LHCN-M2 (cell line): ENCODE data around the gene NXN. TPM values are rescaled to one million over a fixed set of nuclear protein-coding genes. Genes with fewer than 3 reads are reported as not detected.
"Not testable (repeated sequence)": the region's sequence is repeated elsewhere in the genome, so short reads cannot be mapped to it uniquely, and the experiment has no call there.

Source experiments
- DNase-seq: peaks from one replicate; pipeline ENCODE4 v3.0.0-alpha.2; 2012; ENCODE audit warnings: low read depth
- total RNA-seq: library from RNA; depleted of rRNA; stranded (reverse); fragments of >200 nt; gene quantifications from 2 replicates; pipeline ENCODE4 v1.2.3, GENCODE V29; 2014; rRNA removed

NXN gene
- total RNA-seq, 1 experiment from 2014 or later, result 12.9 TPM

GRCh38 chr17:778096-778495, 201.5 kb downstream of the NXN start:
- DNase-seq, result no peak

GRCh38 chr17:774313-774584, 205.3 kb downstream of the NXN start:
- no peak for DNase-seq

- no peak for DNase-seq
Observed at GRCh38 chr17:773467-774312, 205.9 kb downstream of the NXN start.

- no peak for DNase-seq
Observed at GRCh38 chr17:773016-773415, 206.6 kb downstream of the NXN start.

GRCh38 chr17:767076-767475, 212.5 kb downstream of the NXN start:
- no peak for DNase-seq

- no peak for DNase-seq
Observed at GRCh38 chr17:760371-760770, 219.2 kb downstream of the NXN start.

- DNase-seq, result no peak
Observed at GRCh38 chr17:759964-760363, 219.6 kb downstream of the NXN start.

GRCh38 chr17:756010-756567, 223.5 kb downstream of the NXN start:
- not testable (repeated sequence) for DNase-seq

GRCh38 chr17:755319-755961, 224.1 kb downstream of the NXN start:
- DNase-seq, result not testable (repeated sequence)

GRCh38 chr17:753418-753817, 226.2 kb downstream of the NXN start:
- DNase-seq, result no peak

GRCh38 chr17:752620-753219, 226.9 kb downstream of the NXN start:
- peak; percentile 31 for DNase-seq

- DNase-seq, result peak; percentile 80
Observed at GRCh38 chr17:752002-752619, 227.5 kb downstream of the NXN start, which contains the start of gene GEMIN4. Gene GEMIN4 (minus strand): TSS chr17:752264. CDS start chr17:752142, 122 bp downstream.

GRCh38 chr17:751269-752001, 228.1 kb downstream of the NXN start:
- peak; percentile 66 for DNase-seq

GRCh38 chr17:750431-751037, 229.0 kb downstream of the NXN start:
- DNase-seq, result no peak

GRCh38 chr17:749359-749758, 230.2 kb downstream of the NXN start:
- not testable (repeated sequence) for DNase-seq

Other genes starting within 250 kb of the NXN start
- 20.7 and 22.7 TPM in 2 replicates for gene TLCD3A, start 247.2 kb downstream of the NXN start, total RNA-seq
- gene GEMIN4, start 227.5 kb downstream of the NXN start, total RNA-seq, result 20.5 and 23.0 TPM in 2 replicates
- 88.9 and 104 TPM in 2 replicates for gene GLOD4, start 197.5 kb downstream of the NXN start, total RNA-seq
- gene MRM3, start 197.4 kb downstream of the NXN start, total RNA-seq, result 22.6 and 23.9 TPM in 2 replicates
- gene TIMM22, start 17.4 kb upstream of the NXN start, total RNA-seq, result 24.6 and 29.2 TPM in 2 replicates
- gene ABR, start 200.2 kb upstream of the NXN start, total RNA-seq, result 79.6 and 87.2 TPM in 2 replicates